NB4 (cell line): ENCODE results near the gene ZNF549.

ENCODE experiments used
- MYC ChIP-seq: IDR thresholded peaks from 2 replicates; pipeline ENCODE4 v1.6.1; 2011; ENCODE audit warnings: low read depth, low read length
- POLR2A ChIP-seq: IDR thresholded peaks from 2 replicates; pipeline ENCODE4 v1.6.1; 2011; ENCODE audit warnings: mild to moderate bottlenecking; ENCODE audit not compliant: insufficient read length; ENCODE audit errors: extremely low read depth
- TF ChIP-seq, protein P1 (sequence below): IDR thresholded peaks from one replicate; pipeline ENCODE4 v1.5.1; 2012; ENCODE audit warnings: low read depth, low read length

DNA sequence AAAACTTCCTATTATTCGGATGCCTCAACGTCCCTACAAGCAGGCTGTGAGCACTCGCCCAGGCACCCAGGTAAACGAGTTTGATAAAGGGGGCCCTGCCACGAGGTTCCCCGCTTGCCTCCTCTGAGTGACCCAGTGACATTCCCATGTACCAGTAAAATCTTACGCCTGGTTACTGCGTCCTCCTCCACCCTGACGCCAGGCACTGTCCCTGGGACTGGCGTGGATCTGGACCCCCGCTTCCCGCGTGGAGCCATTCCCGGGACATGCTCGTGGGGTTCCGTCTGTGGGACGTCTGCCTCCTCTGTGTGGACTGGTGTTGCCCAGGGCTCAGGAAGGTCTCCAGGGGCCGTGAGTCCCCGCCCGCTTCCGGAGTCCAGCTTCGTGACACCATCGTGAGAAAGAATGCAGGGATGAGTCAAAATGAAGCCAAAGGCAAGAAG is 32.9 kb downstream of the ZNF549 start:
- no peak for TF ChIP-seq POLR2A
- TF ChIP-seq, protein P1, sequence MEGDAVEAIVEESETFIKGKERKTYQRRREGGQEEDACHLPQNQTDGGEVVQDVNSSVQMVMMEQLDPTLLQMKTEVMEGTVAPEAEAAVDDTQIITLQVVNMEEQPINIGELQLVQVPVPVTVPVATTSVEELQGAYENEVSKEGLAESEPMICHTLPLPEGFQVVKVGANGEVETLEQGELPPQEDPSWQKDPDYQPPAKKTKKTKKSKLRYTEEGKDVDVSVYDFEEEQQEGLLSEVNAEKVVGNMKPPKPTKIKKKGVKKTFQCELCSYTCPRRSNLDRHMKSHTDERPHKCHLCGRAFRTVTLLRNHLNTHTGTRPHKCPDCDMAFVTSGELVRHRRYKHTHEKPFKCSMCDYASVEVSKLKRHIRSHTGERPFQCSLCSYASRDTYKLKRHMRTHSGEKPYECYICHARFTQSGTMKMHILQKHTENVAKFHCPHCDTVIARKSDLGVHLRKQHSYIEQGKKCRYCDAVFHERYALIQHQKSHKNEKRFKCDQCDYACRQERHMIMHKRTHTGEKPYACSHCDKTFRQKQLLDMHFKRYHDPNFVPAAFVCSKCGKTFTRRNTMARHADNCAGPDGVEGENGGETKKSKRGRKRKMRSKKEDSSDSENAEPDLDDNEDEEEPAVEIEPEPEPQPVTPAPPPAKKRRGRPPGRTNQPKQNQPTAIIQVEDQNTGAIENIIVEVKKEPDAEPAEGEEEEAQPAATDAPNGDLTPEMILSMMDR = no peak
- TF ChIP-seq MYC = no peak
